ENCODE measurements around the gene KAZN. TPM values are rescaled to one million over a fixed set of nuclear protein-coding genes. Genes with fewer than 3 reads are reported as not detected.

Gene KAZN
- total RNA-seq, 8 experiments from 2014 or later = 16.9 to 31.4 (median 21.4) TPM

- ATAC-seq (replicated peaks in 6 of 8) = no peak
- no peak overlapping the region for H3K27ac ChIP-seq
- WGBS, 10 experiments = 40 to 100% (median 96%) methylated on average over 1 to 8 of the region's 9 CpGs; no CpG with 5 or more reads in 2 of the 10 experiments
- peaks cover 10 to 16% of the 10 kb centered on the region in 2 donors for H3K4me1 ChIP-seq (replicated peaks in 1 of 2)
- no peak overlapping the region for H3K4me3 ChIP-seq
- in situ Hi-C loops (cut with MboI; ENCODE audit: low pct_unique_long_range_greater_than_20kb in 2 of 9, low sequenced_read_pairs in 9 of 9, unreplicated experiment in 9 of 9) = no loop called here
These were observed 36.9 kb downstream of the KAZN start for GRCh38 chr1:14635421-14635820.

DNA sequence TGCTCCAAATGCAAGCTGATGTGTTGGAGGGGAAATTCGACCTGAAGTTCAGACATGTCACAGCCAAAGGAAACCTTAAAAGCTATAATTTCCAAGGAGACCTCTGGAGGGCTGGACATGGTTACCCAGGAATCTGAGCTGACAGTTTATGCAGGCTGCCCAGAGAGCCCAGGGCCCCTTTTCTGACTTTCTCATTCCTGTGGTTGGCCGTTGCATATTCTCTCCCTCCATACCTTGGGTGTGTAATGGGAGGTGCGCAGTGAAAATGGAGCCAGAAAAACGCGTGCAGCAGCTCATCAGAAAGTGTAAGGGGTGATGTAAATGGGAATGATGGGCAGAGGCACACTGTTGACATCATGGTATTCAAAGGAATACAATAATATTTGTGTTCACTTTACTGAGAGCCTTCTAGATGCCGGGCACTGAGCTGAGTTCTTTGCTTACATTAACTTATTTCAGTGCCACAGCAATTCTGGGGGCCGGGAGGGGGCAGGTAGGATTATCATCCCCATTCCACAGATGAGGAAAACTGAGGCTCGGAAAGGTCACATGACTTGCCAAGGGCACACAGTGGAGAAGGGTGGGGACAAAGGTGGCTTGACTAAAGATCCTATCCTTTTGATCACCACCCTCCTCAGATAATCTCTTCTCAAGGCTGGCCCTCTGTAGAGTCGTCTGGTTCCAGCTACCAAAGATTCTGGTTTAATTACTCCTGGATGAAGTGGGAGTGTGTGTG is 38.6 kb downstream of the KAZN start:
- Histone ChIP-seq H3K27ac (no peak overlapping the region), H3K4me1 (replicated peaks in 1 of 2) (peaks cover 7 to 8% of the 10 kb centered on the region in 2 donors), H3K4me3 (no peak overlapping the region)
- peak in 3 of 8 experiments; percentile 61 to 87 (median 79) for ATAC-seq (replicated peaks in 6 of 8)
- 20 to 100% (median 75%) methylated on average over 1 to 9 of the region's 9 CpGs for WGBS, 10 experiments
- in situ Hi-C loops (cut with MboI; ENCODE audit: low pct_unique_long_range_greater_than_20kb in 2 of 9, low sequenced_read_pairs in 9 of 9, unreplicated experiment in 9 of 9) = no loop called here

DNA sequence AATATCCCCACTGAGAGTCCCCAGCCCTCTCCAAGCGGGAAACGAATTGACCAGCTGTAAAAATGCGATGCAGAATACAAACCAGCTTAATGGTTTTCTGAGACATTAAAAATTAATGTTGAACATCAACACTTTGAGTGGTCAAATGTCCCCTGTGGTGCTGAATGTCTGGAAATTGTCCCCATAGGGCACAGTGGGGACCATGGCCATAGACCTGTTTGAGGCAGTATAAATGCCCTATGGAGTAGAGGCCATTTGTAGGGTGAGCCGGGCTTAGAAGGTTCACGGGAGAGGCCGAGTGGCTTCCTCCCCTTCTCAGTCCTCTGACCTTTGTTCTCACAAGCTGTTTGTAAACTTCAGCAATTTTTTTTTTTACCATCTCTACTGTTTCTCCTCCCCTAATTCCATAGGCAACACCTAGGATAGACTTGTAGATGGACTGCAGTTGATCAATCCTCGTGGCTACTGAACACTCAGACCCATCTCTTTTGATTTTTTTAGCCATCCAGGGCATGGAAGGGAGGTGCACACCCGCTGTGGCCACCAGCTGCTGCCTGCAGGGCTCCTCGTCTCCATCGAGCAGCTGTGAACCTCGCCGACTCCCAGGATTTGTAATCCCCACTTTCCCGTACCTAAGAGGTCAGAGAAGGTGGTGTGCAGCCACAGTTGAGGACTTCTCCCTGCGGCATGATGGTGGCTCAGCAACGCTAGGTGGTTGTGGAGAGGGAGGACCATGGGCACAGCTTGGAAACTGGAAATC is 41.0 kb downstream of the KAZN start:
- Histone ChIP-seq H3K4me1 (replicated peaks in 1 of 2) (peaks cover 0 to 4% of the 10 kb centered on the region in 2 donors), H3K27ac (no peak overlapping the region), H3K4me3 (no peak overlapping the region)
- WGBS, 10 experiments = 60 to 97% (median 86%) methylated on average over 1 to 14 of the region's 15 CpGs; no CpG with 5 or more reads in 1 of the 10 experiments
- peak in 2 of 8 experiments; percentile 41 to 56 for ATAC-seq (replicated peaks in 6 of 8)
- in situ Hi-C loops (cut with MboI; ENCODE audit: low pct_unique_long_range_greater_than_20kb in 2 of 9, low sequenced_read_pairs in 9 of 9, unreplicated experiment in 9 of 9) = no loop called here

DNA sequence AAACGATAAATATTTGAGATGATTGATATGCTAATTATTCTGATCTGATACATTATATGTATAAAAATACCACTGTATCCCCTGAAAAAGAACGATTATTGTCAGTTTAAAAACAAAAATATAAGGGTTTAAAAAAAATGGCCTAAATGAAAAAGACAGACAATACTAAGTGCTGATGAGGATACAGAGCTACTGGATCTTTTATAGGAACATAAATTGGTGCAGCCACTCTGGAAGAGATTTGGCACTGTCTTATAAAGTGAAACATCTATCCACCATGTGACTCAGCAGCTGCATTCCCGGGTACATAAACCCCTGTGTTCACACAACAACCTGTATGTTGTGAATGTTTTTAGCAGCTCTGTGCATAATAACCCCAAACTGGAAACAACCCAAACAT is 44.2 kb downstream of the KAZN start:
- 36 to 100% (median 92%) methylated on average over 2 to 3 of the region's 3 CpGs for WGBS, 10 experiments
- ATAC-seq (replicated peaks in 6 of 8) = no peak
- Histone ChIP-seq H3K4me3 (no peak overlapping the region), H3K4me1 (replicated peaks in 1 of 2) (peaks cover under 1 to 2% of the 10 kb centered on the region in 2 donors), H3K27ac (no peak overlapping the region)
- in situ Hi-C loops (cut with MboI; ENCODE audit: low pct_unique_long_range_greater_than_20kb in 2 of 9, low sequenced_read_pairs in 9 of 9, unreplicated experiment in 9 of 9) = no loop called here

- WGBS, 10 experiments = 0 to 99% (median 85%) methylated on average over 1 to 8 of the region's 8 CpGs; no CpG with 5 or more reads in 1 of the 10 experiments
- Histone ChIP-seq H3K4me3 (no peak overlapping the region), H3K4me1 (replicated peaks in 1 of 2) (peaks cover 2 to 5% of the 10 kb centered on the region in 2 donors), H3K27ac (no peak overlapping the region)
- in situ Hi-C loops (cut with MboI; ENCODE audit: low pct_unique_long_range_greater_than_20kb in 2 of 9, low sequenced_read_pairs in 9 of 9, unreplicated experiment in 9 of 9) = no loop called here
- ATAC-seq (replicated peaks in 6 of 8) = peak in 1 of 8 experiments; percentile 71
These were observed 48.5 kb downstream of the KAZN start for GRCh38 chr1:14646973-14647372.

GRCh38 chr1:14647777-14648176 is 49.3 kb downstream of the KAZN start:
- no peak overlapping the region for H3K27ac ChIP-seq
- no peak for ATAC-seq (replicated peaks in 6 of 8)

DNA sequence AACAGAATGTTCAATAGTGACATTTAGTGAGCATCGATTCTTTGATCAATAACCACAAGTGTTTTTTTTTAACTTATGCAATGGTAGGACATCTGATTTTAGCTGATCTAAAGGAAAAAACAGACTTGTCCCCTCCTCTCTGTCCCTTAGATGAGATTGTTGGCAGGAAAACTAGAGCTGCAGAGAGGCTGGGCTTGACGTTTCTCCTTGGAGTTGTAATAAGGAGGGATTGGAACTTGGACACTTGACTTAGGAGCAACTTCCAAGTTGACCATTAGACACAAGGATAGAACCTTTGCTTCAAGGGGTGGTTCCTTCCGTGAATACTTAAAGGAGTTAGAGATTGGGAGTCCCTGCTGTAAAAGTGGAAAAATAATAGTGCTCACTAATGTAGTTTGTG is 49.9 kb downstream of the KAZN start:
- H3K27ac ChIP-seq = no peak overlapping the region
- H3K4me3 ChIP-seq = no peak overlapping the region
- H3K4me1 ChIP-seq (replicated peaks in 1 of 2) = peaks cover 2 to 5% of the 10 kb centered on the region in 2 donors
- ATAC-seq (replicated peaks in 6 of 8) = no peak
- 0 to 78% (median 73%) methylated on average over 2 to 3 of the region's 3 CpGs; no CpG with 5 or more reads in 1 of the 10 experiments for WGBS, 10 experiments
- in situ Hi-C loops (cut with MboI; ENCODE audit: low pct_unique_long_range_greater_than_20kb in 2 of 9, low sequenced_read_pairs in 9 of 9, unreplicated experiment in 9 of 9) = no loop called here

More at GRCh38 chr1:14647777-14648176, 49.3 kb downstream of the KAZN start:
- WGBS, 10 experiments = 29 to 82% (median 70%) methylated on average over 2 to 3 of the region's 3 CpGs; no CpG with 5 or more reads in 3 of the 10 experiments
- in situ Hi-C loops (cut with MboI; ENCODE audit: low pct_unique_long_range_greater_than_20kb in 2 of 9, low sequenced_read_pairs in 9 of 9, unreplicated experiment in 9 of 9) = no loop called here
- Histone ChIP-seq H3K4me3 (no peak overlapping the region), H3K4me1 (replicated peaks in 1 of 2) (peaks cover 2 to 5% of the 10 kb centered on the region in 2 donors)

- Histone ChIP-seq H3K4me1 (replicated peaks in 1 of 2) (peaks cover 2 to 5% of the 10 kb centered on the region in 2 donors), H3K27ac (no peak overlapping the region), H3K4me3 (no peak overlapping the region)
- 49 to 100% (median 85%) methylated on average over 1 to 9 of the region's 9 CpGs for WGBS, 10 experiments
- in situ Hi-C loops (cut with MboI; ENCODE audit: low pct_unique_long_range_greater_than_20kb in 2 of 9, low sequenced_read_pairs in 9 of 9, unreplicated experiment in 9 of 9) = no loop called here
- ATAC-seq (replicated peaks in 6 of 8) = peak in 1 of 8 experiments; percentile 36
These were observed 50.7 kb downstream of the KAZN start for GRCh38 chr1:14648896-14649855.

GRCh38 chr1:14649976-14650375 is 51.5 kb downstream of the KAZN start:
- Histone ChIP-seq H3K4me3 (no peak overlapping the region), H3K27ac (no peak overlapping the region), H3K4me1 (replicated peaks in 1 of 2) (peaks cover 7 to 8% of the 10 kb centered on the region in 2 donors)
- WGBS, 10 experiments = 33 to 100% (median 94%) methylated on average over 1 of the region's 1 CpG; no CpG with 5 or more reads in 4 of the 10 experiments
- in situ Hi-C loops (cut with MboI; ENCODE audit: low pct_unique_long_range_greater_than_20kb in 2 of 9, low sequenced_read_pairs in 9 of 9, unreplicated experiment in 9 of 9) = no loop called here
- no peak for ATAC-seq (replicated peaks in 6 of 8)

- Histone ChIP-seq H3K27ac (no peak overlapping the region), H3K4me1 (replicated peaks in 1 of 2) (peaks cover 16 to 17% of the 10 kb centered on the region in 2 donors), H3K4me3 (no peak overlapping the region)
- ATAC-seq (replicated peaks in 6 of 8) = no peak
- WGBS, 10 experiments = 60 to 100% (median 86%) methylated on average over 1 to 3 of the region's 3 CpGs; no CpG with 5 or more reads in 3 of the 10 experiments
- in situ Hi-C loops (cut with MboI; ENCODE audit: low pct_unique_long_range_greater_than_20kb in 2 of 9, low sequenced_read_pairs in 9 of 9, unreplicated experiment in 9 of 9) = no loop called here
These were observed 52.5 kb downstream of the KAZN start for GRCh38 chr1:14650951-14651350.

GRCh38 chr1:14652840-14653239 is 54.4 kb downstream of the KAZN start:
- Histone ChIP-seq H3K4me1 (replicated peaks in 1 of 2) (peaks cover 15 to 16% of the 10 kb centered on the region in 2 donors), H3K27ac (no peak overlapping the region), H3K4me3 (no peak overlapping the region)
- in situ Hi-C loops (cut with MboI; ENCODE audit: low pct_unique_long_range_greater_than_20kb in 2 of 9, low sequenced_read_pairs in 9 of 9, unreplicated experiment in 9 of 9) = no loop called here
- no peak for ATAC-seq (replicated peaks in 6 of 8)
- 86 to 100% (median 100%) methylated on average over 1 to 3 of the region's 3 CpGs; no CpG with 5 or more reads in 4 of the 10 experiments for WGBS, 10 experiments

- in situ Hi-C loops (cut with MboI; ENCODE audit: low pct_unique_long_range_greater_than_20kb in 2 of 9, low sequenced_read_pairs in 9 of 9, unreplicated experiment in 9 of 9) = no loop called here
- 17 to 94% (median 87%) methylated on average over 2 to 8 of the region's 8 CpGs; no CpG with 5 or more reads in 2 of the 10 experiments for WGBS, 10 experiments
- H3K4me3 ChIP-seq = no peak overlapping the region
- H3K4me1 ChIP-seq (replicated peaks in 1 of 2) = peaks cover 13 to 16% of the 10 kb centered on the region in 2 donors
- ATAC-seq (replicated peaks in 6 of 8) = no peak
- no peak overlapping the region for H3K27ac ChIP-seq
These were observed 55.0 kb downstream of the KAZN start for GRCh38 chr1:14653461-14653960.
